NT2/D1 (cell line): ENCODE data around the gene PNPLA3.

Source experiments
- DNase-seq: peaks from one replicate; pipeline ENCODE4 v3.0.0-alpha.2; 2011; ENCODE audit warnings: low read depth, low spot score
- H3K27me3 ChIP-seq: 2 replicates; pipeline ENCODE4 v1.6.0; 2011; ENCODE audit warnings: mild to moderate bottlenecking; ENCODE audit not compliant: insufficient read length, insufficient read depth
- H3K36me3 ChIP-seq: 2 replicates; pipeline ENCODE4 v1.6.1; 2011; ENCODE audit warnings: mild to moderate bottlenecking, low read length, mixed read lengths; ENCODE audit not compliant: insufficient read depth, insufficient read length
- H3K4me1 ChIP-seq: 2 replicates; pipeline ENCODE4 v1.5.1; 2011; ENCODE audit not compliant: insufficient read depth, insufficient read length
- H3K4me3 ChIP-seq: 2 replicates; pipeline ENCODE4 v1.5.1; 2011; ENCODE audit warnings: low read depth; ENCODE audit not compliant: insufficient read length
- H3K9ac ChIP-seq: 2 replicates; pipeline ENCODE4 v1.6.0; 2011; ENCODE audit warnings: low read depth; ENCODE audit not compliant: insufficient read length
- H3K9me3 ChIP-seq: 2 replicates; pipeline ENCODE4 v1.5.1; 2011; ENCODE audit warnings: mild to moderate bottlenecking, low read length; ENCODE audit not compliant: insufficient read depth
- SUZ12 ChIP-seq: IDR thresholded peaks from 2 replicates; pipeline ENCODE4 v1.6.1; 2011; ENCODE audit not compliant: insufficient read length, insufficient read depth; ENCODE audit errors: extremely low read depth
- YY1 ChIP-seq: IDR thresholded peaks from 2 replicates; pipeline ENCODE4 v1.6.1; 2011; ENCODE audit not compliant: insufficient read length, insufficient read depth
- ZNF274 ChIP-seq: IDR thresholded peaks from 2 replicates; pipeline ENCODE4 v1.6.1; 2011; ENCODE audit warnings: mild to moderate bottlenecking, low read depth, low read length

PNPLA3 gene

GRCh38 chr22:43996981-43997265 lies 73.3 kb downstream of the PNPLA3 start:
- no peak for DNase-seq
- H3K4me3 ChIP-seq: no peak overlapping the region
- no peak overlapping the region for H3K9ac ChIP-seq
- TF ChIP-seq SUZ12 (no peak), YY1 (no peak), ZNF274 (no peak)
- peaks cover 5% of the 10 kb centered on the region for H3K4me1 ChIP-seq
- no peaks in the 10 kb centered on the region for H3K27me3 ChIP-seq
- H3K36me3 ChIP-seq: peaks cover 75% of the 10 kb centered on the region
- H3K9me3 ChIP-seq: no peaks in the 10 kb centered on the region
